ENCODE results near the gene ADAMTS4. TPM values are rescaled to one million over a fixed set of nuclear protein-coding genes. Genes with fewer than 3 reads are reported as not detected.

ADAMTS4 gene
- total and polyA plus RNA-seq, 9 of the 15 experiments (the other 6 are each of a cell fraction or from before 2014, with no cell fraction given) = 0.07 to 3.7 (median 0.41) TPM

- no peak for FAIRE-seq
- Histone ChIP-seq H3K9me1 (ENCODE audit: control insufficient read depth, insufficient read depth, low read length) (no peaks in the 10 kb centered on the region), H4K20me1 (replicated peaks; ENCODE audit: control insufficient read depth, insufficient read depth, low read length) (no peaks in the 10 kb centered on the region), H3K9ac (ENCODE audit: insufficient read depth in 1 of 2, low read depth in 2 of 2, low read length in 2 of 2) (no peak overlapping the region), H3K36me3 (ENCODE audit: control insufficient read depth, insufficient read depth, low read length) (peaks cover 37% of the 10 kb centered on the region), H3K79me2 (ENCODE audit: control insufficient read depth, insufficient read depth, low read length) (peaks cover 19% of the 10 kb centered on the region), H3K4me1 (replicated peaks in 1 of 2; ENCODE audit: control insufficient read depth in 2 of 2, insufficient read depth in 2 of 2, low read length in 2 of 2) (peaks cover 12 to 20% of the 10 kb centered on the region in 2 experiments; a peak in 4 of 5 replicates), H3K4me3 (no peak overlapping the region), H3K27ac (ENCODE audit: extremely low read depth, low read depth, low read length) (no peak overlapping the region), H3K9me3 (replicated peaks; ENCODE audit: control insufficient read depth, insufficient read depth, low read depth, low read length) (no peaks in the 10 kb centered on the region), H3K27me3 (ENCODE audit: control insufficient read depth in 2 of 2, insufficient read depth in 2 of 2, low read length in 2 of 2) (no peaks in the 10 kb centered on the region), H3K4me2 (ENCODE audit: insufficient read depth, low read length) (no peak overlapping the region), H2AFZ (ENCODE audit: low read depth, low read length) (no peak overlapping the region)
- DNase-seq (ENCODE audit: extremely low read depth in 1 of 4, low spot score in 3 of 4) = no peak
- 77% methylated on average over 3 of the region's 3 CpGs for WGBS (ENCODE audit: insufficient coverage, low coverage, missing lambda C conversion rate)
- no peak for ATAC-seq
- ChIA-PET POLR2A (interaction anchor here (0.5 to 1.9 kb wide), 5 partner anchors 9 to 205 kb away, joined by 3 to 5 read pairs (median 3); no protein-coding TSS in a partner anchor), CTCF (ENCODE audit: low intra/inter-chr PET ratio) (interaction anchor here (1.3 kb wide), 1 partner anchor 152 kb away, joined by 6 read pairs; no protein-coding TSS in a partner anchor)
- intact Hi-C loops (cut with micrococcal nuclease) (loop anchor here (5.0 kb wide), 1 partner anchor 137 kb away; the partner anchor contains the start of gene CFAP126), in situ Hi-C loops (cut with MboI) (loop anchor here (5.0 kb wide), 2 partner anchors 62 to 152 kb away; no protein-coding TSS in a partner anchor)
- no TSS peak for BruUV-seq (replicated peaks)
- TF ChIP-seq CTCFL (IDR thresholded peaks at IDR 0.05; ENCODE audit: borderline replicate concordance, insufficient read depth, low read depth, low read length, poor library complexity, severe bottlenecking) = peak; percentile 47
- peak in 1 of 2 experiments; percentile 33; a peak in 1 of 4 replicates for TF ChIP-seq RAD21 (CRISPR knock-in tag; conservative IDR thresholded peaks at IDR 0.05 in 1 of 2, IDR thresholded peaks at IDR 0.05 in 1 of 2)
- peak; percentile 20 to 43 (median 29); a peak in 4 of 6 replicates for TF ChIP-seq CTCF (IDR thresholded peaks at IDR 0.05 in 2 of 3, conservative IDR thresholded peaks at IDR 0.05 in 1 of 3; ENCODE audit: insufficient read depth in 2 of 3, low read depth in 1 of 3, low read length in 3 of 3)
- no peak for TF ChIP-seq RBM15 (IDR thresholded peaks at IDR 0.05; ENCODE audit: insufficient read depth, low read length)
- TF ChIP-seq REST (IDR thresholded peaks at IDR 0.05; ENCODE audit: borderline replicate concordance) = peak; percentile 25; the same call in 1 of the 2 replicates
- TF ChIP-seq REST (CRISPR knock-in tag; IDR thresholded peaks at IDR 0.05; ENCODE audit: low read depth) = no peak
- TF ChIP-seq FIP1L1 (IDR thresholded peaks at IDR 0.05; ENCODE audit: low read depth, low read length, poor library complexity, severe bottlenecking) = no peak
- TF ChIP-seq RCOR1 (IDR thresholded peaks at IDR 0.05; ENCODE audit: borderline replicate concordance in 1 of 2, low read depth in 2 of 2, low read length in 2 of 2) = no peak
These were observed 31.0 kb upstream of the ADAMTS4 start for GRCh38 chr1:161229896-161230295.
